NCI-H1105 (cell line): ENCODE data around the gene IFITM10.

Experiments used
- DNase-seq: peaks from one replicate; lab custom pipeline; 2025; lab: John Stamatoyannopoulos, UW

The IFITM10 gene

DNA sequence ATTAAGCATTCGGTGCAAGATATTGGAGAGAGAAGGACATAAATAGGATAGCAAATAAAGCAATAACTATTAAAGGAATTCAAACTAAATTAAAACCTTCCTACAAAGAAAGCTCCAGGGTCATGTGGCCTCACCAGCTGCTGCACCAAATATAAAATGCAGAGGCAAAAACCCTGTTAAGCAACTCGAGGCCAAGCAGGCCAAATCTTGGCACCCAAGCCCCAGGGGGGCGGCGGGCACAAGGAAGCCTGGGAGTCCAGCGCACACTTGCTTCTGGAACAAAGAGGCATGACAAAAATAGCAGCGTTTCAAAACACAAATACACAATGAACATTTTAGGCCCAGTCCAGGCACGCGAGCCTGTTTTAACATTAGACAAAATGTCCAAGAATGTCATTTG is 32.6 kb downstream of the IFITM10 start:
- no peak for DNase-seq

DNA sequence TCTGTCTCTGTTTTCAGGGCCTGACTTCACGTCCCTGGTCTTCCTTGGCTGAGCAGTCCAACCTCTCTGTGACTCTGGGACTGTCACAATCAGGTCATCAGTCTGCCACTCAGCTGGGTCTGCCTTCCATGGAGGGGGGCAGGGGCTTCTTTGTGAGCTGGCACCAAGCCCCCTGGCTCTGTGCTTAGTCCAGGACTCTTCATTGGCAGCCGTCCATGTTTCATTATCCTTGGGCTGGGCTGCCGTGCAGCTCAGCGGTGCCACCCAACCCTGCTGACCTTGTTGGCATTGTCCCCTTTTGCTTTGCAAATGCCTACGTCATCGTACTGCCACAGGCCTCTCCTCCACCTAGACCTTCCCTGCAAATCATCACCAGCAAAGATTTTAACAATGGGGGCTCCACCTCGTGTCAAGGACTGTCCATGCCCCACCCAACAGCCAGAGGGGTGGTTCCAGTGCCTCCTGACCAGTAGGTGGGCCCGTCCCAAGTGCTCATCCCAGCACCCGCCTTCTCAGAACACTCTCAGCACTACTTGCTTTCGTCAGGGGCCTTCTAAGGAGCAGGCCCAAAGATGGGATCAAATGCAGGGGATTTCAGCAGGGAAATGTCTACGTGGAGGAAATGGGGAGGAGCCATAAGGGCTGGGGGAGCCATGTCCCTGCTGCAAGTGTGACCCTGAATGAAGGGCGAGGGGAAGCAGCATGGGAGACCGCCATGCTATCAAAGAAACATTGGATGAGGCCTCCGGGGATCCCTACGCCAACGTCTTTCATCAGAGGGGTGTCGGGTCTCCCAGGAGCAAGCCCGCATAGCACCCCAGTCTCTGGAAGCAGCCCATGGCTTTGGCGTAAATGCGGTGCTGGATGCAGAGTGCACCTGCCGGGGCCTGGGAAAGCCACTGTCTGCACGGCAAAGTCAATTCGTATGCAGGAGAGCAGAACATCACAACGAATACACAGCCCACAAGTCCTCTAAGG is 35.2 kb downstream of the IFITM10 start:
- DNase-seq = peak; percentile 31

DNA sequence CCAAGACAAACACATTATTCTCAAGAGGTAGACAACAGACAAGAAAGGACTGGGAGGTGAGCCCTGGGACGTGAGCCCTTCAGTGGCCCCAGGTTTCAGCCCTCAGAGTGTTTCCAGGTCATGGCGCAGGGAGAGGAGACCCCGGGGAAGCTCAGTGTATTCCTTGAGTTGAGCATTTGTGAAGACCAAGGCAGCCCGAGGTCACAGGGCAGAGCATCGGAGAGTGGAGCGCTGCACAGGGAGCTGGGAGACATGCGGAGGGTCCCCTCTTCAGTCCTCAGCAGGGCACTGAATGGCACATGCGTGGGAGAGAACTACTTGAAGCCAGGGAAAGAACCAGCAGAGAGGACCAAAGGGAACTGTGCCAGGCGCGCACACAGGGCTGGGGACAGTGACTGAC is 41.7 kb downstream of the IFITM10 start:
- DNase-seq = no peak

DNA sequence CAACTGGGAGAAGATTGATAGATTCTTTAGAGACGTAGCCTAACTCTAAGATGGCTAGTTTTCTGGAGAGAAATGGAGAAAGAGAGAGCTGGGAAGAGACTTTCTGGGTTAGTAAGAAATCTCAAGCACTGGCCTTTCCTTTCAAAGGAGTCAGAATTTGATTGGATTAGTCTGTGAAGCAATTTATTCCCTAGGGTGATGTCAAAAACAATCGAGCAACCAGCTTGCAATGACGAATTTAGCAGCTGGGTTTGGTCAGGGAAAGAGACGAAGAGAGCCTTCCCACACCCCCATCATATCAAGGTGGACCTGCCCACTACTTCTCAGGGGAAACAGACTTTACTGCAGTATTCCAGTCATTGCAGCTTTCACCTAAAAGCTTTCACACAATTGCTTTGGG is 42.6 kb downstream of the IFITM10 start:
- DNase-seq = no peak

DNA sequence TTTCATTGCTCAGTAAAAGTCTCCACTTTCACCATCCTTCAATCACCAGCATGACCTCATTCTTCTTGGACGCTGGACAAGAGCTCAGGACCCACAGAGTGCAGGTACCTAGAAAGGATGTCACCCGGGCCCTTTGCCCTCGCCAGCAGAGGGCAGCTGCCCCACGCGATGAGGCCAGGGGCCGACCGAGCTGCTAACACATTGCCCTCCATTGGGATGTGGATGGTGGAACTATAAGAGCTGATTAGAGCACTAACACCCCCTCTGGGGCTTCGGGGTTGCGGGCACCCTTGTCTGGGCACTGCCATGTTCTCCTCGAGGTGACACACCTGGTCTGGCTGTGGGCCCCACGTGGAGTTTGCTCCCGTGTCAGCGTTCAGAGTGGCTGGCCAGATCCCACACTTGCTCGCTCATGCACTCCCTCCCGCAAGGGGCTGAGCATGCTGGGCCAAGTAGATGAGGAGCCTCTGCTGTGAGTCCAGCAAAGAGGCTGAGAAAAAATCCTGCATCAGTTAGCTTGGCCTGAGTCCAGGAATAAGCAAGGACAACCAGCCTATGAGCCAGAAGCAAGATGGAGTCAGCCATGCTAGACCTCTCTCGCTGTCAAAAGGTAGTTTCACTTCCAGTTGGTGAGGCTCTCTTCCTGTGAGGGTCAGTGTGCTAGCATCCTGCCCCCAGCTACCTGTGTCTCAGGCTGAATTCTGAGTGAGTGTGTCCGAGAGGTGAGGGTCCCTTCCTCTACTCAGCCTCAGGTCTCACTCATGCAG is 43.6 kb downstream of the IFITM10 start:
- no peak for DNase-seq

DNA sequence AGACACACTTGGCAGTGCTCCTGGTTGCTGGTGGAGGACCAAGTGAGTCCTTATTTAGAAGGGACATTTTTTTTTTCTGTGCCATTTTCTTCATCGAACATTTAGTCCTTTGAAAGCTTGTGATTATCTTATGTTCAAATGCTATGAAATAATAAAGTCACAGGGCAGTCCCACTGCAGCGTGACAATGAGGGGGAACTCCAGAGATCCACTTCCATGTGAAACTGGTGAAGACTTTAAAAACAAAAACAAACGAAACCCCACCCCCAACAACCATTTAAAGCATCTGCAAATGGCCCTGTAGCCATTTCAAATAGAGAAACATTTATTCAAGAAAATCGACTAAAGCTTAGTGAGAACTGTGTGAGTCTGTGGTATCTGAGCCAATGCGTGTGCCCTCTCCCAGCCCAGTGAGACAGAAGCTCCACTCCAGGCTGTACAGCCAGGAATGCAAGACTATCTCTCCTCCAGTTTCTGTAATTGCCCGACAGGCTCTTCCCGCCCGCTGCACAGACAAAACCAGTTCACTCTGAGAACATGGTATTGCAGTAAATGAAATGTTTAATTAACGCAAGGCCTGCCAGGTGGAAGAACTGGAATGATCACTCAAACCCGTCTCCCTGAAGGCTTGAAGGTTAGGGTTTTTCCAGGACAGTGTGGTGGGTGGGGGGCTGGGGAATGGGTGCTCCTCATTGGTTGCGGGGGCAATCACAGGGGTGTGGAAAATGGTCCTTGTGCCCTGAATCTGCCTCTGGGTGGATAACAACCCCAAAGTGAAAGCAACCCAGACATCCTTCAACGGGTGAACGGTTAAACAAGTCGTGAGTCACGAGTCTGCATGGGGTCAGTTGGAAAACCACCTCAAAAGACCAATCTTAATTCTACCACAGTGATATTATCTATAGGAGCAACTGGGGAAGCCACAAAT is 45.0 kb downstream of the IFITM10 start:
- no peak for DNase-seq

DNA sequence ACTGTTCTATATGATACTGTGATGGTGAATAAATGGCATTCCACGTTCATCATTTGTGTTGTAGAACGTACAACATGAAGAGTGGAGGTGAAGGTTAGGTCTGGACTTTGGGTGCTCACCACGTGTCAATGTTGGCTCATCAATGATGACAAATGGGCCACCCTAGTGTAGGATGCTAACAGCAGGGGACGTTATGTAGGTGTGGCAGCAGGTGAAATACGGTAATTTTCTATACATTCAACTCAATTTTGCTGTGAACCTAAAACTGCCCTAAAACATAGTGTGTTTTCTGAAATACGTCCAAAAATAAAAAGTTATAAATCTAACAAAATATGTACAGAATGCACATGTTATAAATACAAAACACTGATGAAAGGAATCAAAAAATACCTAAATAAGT is 47.2 kb downstream of the IFITM10 start:
- no peak for DNase-seq

DNA sequence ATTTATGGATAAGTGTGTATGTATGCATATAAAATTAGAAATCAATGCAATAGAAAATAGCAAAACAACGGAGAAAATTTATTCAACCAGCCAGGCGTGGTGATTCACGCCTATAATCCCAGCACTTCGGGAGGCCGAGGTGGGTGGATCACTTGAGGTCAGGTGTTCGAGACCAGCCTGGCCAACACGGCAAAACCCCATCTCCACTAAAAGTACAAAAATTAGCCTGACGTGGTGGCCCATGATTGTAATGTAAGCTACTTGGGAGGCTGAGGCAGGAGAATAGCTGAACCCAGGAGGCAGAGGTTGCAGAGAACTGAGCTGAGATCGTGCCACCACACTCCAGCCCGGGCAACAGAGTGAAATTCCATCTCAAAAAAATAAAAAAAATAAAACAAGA is 47.9 kb downstream of the IFITM10 start:
- DNase-seq = no peak

DNA sequence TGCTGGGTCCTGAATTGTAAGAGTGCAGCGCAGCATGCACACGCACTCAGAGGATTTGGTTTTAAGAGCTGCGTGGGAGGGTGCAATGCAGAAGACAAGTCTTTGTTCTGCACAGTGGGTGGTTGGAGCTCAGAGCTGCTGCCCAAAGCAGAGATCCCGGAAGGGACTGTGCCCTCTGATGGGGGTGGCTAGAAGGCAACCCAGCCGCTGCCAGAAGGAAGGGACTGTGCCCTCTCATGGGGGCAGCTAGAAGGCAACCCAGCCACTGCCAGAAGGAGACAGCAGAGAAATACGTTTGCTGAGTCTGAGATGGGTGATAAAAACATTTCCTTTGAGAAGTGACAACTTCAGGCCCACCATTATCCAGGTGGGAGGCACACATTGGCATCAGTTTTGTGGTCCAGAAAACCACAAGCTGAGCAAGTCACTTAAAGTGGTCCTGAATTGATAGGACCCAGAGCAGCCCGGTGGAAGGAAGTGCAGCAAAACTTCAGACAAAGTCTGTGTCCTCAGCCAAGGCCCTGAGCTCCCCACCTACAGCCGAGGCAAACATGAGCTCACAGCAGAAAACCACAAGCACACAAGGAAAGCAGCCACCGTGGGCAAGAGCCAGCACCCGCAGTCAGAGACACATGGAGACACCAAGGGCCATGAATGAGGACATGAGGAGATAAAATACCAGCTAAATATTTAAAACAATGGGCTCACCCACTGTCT is 49.1 kb downstream of the IFITM10 start:
- DNase-seq = no peak

DNA sequence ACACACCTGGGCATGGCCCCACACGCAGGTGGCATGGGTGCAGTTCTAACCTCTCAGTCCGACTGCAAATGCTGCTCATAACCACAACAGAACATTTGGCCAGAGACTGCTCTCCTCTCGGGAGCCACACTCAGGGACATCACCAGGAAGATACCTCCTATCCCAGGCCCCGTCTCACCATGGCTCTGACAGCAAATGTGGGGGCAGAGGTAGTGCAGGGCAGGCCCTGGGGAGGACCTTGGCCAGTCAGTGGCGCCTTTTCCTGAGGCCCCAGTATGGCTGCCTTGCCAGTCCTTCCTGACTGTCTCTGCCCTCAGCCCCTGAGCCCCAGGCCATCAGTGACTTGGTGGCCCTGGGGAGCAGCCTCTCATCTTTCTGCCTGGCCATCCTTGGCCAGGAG is 50.6 kb downstream of the IFITM10 start:
- DNase-seq = no peak

DNA sequence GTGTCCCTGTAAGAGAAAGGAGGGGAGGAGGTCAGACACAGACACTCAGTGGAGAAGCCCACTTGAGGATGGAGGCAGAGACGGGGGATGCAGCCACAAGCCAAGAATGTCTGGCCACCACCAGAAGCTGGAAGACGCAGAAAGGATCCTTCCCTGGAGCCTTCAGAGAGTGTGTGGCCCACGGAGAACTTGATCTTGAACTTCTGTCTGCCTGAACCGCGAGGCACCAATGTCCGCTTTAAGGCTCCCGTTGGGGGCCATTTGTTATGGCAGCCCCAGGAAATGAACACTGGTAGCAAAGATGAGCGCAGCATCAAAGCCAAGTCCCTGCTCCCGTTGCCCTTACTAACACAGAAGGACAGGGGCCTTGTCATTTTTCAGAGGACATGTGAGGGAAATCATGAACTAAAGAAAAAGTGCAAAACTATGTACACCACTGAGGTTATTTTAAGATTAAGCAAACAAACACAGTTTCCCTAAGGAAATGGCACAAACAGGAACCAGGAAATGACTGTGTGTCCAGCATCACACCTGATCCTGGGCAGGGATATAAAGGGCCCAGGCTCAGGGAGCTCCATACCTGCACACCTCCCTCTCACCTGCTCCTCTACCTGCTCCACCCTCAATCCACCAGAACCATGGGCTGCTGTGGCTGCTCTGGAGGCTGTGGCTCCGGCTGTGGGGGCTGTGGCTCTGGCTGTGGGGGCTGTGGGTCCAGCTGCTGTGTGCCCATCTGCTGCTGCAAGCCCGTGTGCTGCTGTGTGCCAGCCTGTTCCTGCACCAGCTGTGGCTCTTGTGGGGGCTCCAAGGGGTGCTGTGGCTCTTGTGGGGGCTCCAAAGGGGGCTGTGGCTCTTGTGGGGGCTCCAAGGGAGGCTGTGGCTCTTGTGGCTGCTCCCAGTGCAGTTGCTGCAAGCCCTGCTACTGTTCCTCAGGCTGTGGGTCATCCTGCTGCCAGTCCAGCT is 53.5 kb downstream of the IFITM10 start, which contains the start of gene KRTAP5-6:
Gene KRTAP5-6, plus strand, starts transcription at position 588 of the 963 bp plus-strand sequence. Its CDS starts 51 bp downstream, at position 639.
- DNase-seq = no peak

DNA sequence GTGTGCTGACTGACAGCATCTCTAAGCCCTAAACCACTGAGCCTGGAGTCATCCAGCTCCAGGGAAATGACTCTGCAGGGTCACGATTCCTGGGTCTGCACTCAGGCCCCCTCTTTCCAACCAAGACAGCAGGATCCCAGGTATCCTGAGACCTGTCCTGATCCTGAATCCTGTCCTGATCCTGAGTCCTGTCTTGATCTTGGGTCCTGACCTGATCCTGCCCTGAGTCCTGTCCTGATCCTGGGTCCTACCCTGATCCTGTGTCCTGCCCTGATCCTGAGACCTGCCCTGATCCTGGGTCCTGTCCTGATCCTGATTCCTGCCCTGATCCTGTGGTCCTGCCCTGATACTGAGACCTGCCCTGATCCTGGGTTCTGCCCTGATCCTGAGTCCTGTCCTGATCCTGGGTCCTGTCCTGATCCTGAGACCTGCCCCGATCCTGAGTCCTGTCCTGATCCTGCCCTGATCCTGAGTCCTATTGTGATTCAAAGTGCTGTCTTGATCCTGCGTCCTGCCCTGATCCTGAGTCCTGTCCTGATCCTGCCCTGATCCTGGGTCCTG is 54.8 kb downstream of the IFITM10 start:
- no peak for DNase-seq

DNA sequence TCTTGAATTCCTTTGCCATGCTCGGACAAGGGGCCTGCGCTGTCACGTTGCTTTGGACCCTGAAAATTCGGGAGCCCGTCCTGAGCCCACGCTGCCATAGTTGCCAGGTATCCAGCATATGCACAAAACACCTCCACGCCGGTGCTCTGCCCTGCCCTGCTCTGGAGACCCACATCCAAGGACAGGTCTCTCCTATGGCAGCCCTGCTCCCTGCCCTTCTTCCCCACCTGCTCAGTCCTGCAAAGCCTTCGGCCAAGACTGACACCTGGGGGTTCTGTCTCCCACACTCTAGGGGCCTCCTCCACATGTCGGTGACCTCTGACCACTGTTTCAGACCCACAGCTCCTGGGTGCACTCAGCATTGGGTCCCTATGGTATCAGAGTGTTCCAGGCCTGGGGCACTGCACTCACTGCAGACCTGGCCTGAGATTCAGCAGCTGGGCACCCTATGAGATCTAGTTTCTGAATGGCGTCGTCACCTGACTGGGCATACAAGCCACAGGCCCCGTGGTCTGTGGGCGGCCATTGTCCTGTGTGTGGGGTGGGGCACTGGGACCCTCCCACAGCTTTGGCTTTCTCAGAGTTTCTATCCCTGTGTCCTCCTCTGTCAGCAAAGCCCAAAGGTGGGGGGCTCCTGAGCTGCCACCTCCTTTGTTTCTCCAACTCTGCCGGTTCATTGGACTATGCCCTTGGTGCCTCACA is 55.4 kb downstream of the IFITM10 start:
- no peak for DNase-seq

DNA sequence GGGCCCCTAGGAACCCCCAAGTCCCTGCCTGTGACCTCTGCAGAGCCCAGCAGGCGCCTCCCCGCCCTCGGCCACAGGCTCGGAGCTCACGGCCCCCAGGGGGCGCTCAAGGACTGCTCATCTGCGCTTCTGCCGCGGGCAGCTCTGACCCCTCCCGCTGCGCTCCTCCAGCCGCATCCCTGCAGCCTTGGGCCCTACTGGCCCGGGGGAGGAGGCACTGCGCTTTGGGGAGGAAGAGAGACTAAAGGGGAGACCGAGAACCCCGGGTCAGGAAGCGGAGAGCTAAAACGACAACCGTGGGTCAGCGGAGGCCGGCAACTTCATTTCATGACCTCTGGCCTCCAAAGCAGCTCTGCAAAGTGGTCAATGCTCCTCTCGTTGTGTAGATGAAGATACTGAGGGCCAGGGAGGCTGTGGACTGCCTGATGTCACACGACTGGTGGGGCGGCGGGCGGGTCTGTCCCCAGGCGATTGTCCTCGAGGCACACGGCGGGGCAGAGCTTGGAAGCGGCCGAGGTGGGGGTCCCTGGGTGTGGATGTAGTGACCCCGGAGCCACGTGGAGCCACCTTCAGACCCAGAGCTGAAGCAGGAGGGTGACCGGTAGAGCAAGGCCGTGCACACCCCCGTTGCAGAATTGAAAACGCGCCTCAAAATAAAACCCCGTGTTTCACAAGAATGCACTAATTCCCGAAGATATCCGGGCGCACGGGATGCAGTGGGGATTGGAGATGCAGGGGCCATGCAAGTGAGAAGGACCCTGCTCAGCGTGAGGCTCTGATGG is 56.1 kb downstream of the IFITM10 start:
- DNase-seq = peak; percentile 89

DNA sequence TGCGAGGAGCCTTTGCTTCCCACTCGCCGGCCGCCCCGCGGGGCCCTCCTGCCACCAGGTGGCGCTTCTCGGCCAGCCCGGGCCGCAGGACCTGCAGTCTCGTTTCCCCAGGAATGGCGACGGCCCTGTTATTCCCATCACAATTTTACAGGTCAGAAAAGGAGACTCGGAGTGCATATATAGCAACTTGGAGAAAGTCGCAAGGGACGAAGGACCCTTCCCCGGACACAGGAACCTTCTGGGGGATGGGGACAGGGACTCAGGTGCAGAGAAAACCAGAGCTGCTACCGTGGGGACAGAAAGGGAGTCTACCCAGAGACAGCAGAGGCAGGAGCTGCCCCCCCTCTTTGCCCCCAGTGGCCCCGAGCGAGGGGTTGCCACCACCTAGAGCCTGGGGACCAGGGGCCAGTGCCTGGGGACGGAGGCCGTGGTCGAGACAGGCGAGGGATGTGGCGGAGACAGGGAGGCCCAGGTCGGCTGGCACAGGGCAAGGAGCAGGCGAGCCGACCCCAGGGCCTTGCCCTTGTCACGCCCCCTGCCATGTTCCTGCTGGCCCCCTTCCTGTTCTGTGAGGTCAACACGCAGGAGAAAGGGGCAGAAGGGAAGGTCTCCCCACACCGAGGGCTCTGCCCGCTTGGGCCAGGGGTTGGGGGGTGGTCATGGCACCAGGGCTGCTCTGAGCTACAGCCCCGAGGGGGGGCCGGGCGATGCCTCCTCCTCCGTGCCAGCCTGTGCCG is 56.9 kb downstream of the IFITM10 start:
- peak; percentile 76 for DNase-seq

DNA sequence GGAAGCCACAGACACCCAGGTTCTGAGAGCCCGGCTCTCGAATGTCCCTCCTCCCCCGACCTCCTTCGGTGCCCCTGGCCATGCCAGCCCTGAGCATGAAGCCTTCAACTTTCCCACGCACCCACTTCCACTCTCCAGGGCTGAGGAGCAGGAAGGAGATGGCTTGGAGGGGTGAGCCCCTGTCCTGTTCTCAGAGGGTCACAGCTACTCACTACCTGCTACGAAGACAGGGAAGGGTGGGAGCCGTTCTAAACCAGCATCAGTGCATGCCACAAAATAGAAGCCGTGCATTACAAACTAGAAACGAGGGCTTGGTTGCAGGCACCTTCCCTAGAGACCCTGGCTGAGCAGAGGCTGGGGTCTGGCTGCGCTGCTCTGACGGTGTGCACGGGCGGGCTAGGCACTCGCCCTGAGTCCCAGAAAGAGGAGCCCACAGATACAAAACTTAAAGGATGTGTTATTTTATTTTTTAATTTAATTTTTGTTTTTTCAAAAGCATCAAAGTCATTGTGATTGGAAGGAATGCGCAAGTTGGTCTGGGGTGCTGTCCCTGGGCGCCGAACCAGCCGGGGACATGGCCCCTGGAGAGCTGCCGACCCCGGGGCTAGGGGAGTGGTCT is 57.6 kb downstream of the IFITM10 start:
- DNase-seq = no peak
